ENCODE data around the gene PRSS58.

PRSS58 gene, protein sequence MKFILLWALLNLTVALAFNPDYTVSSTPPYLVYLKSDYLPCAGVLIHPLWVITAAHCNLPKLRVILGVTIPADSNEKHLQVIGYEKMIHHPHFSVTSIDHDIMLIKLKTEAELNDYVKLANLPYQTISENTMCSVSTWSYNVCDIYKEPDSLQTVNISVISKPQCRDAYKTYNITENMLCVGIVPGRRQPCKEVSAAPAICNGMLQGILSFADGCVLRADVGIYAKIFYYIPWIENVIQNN

DNA sequence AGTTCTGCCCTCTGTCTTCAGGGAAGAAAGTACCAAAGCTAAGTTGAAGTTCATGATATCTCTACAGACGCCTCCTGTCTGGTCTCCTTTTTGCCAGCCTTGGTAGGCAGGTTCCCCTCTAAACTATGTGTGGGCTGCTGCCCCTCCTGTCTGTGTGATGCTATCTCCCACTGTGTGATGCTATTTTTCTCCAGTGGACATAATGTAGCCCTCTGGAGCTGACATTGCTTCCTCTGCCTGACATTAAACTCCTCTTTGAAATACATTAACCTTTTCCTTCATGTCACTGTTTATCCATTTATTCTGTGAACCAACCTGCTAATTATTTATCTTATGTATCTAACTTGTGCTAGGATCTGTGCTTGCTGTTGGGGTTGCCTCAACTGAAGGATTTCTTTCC, at the start of gene PRSS58:
Gene PRSS58 (minus strand): TSS at position 101 of the 400 bp plus-strand sequence. CDS start 351 bp downstream, outside the sequence.
- DNase-seq: no peak

DNA sequence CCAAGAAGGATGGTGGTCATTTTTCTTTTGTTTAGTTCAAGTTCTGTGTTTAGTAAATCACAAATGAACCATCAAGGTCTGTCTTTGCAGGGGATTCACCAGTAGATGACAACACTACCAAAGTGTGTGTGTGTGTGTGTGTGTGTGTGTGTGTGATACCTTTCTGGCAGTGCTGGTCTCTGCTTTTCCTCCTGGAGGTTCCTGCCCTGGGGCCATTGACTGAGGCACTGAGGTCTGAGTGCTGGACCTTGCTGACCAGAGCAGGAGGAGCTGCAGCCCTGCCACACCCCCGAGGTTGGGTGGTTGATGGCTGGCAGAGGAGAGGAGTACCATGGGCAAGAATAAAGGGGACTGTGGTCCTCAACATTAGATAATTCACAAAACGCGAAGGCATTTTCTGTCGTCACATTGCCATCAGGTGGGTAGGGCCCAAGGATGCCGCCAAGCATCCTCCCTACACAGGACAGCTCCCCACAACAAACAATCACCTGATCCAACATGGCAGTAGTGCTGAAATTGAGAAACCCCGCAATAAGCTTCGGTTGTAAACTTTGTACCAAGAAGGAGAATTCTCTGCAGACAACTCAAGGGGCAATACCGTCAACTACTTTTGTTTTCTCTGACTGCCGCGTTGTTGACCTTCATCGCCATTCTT, 49.5 kb upstream of the PRSS58 start:
- no peak for DNase-seq

DNA sequence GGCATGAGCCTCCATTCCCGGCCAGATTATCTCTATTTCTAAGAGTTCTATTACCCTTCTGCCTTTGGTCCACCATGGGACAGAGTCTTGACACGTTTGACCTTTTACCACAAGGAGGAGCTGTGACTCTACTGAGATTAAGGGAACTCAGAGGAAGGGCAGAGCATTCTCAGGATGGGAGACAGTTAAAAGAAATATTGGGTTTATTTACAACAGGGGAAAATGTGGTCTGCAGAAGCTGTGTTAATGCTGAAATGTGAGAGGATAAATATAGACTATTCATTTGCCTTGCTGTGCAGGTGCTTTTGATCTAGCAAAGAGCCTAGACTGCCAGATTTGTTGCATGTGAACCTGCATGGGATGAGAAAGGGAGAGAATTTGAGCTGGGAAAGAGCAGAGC, 45.8 kb upstream of the PRSS58 start:
- peak; percentile 10 for DNase-seq

DNA sequence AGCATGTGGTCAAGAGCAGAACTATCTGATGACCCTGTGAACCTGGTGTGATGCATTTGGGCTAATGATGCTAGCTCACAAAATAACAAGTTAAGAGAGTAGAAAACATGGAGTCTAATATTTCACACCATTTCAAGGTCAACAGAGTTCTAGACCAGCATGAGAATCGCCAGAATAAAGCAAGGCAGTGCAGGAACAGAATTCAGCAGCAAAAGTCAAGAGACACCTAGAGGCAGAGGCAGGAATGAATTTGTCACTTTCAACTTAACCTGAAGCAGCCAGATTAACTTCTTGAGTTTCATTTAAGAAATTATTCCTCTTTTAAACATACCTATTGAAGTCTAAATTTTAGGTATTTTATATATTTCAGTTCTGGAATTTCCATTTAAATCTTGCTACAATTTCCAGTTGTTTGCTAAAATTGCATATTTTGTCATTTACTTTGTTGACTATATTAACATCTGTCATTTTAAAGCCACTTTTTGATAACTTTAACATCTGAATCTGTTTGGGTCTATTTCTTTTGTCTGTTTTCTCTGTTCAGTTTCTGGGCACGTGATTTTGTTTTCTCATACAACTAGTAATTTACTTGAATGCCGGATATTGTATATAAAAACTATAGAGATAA, 44.2 kb upstream of the PRSS58 start:
- peak; percentile 28 for DNase-seq

GRCh38 chr7:142301299-142301698, 43.4 kb upstream of the PRSS58 start:
- DNase-seq: no peak

- peak; percentile 3 for DNase-seq
These were observed 42.8 kb upstream of the PRSS58 start for GRCh38 chr7:142300689-142301088.

- DNase-seq: no peak
These were observed 41.5 kb upstream of the PRSS58 start for GRCh38 chr7:142299237-142299781.

- DNase-seq: no peak
These were observed 40.8 kb upstream of the PRSS58 start for GRCh38 chr7:142298627-142299026.

GRCh38 chr7:142298009-142298408, 40.2 kb upstream of the PRSS58 start:
- peak; percentile 16 for DNase-seq

- DNase-seq: no peak
These were observed 22.4 kb upstream of the PRSS58 start for GRCh38 chr7:142280263-142280662.

DNA sequence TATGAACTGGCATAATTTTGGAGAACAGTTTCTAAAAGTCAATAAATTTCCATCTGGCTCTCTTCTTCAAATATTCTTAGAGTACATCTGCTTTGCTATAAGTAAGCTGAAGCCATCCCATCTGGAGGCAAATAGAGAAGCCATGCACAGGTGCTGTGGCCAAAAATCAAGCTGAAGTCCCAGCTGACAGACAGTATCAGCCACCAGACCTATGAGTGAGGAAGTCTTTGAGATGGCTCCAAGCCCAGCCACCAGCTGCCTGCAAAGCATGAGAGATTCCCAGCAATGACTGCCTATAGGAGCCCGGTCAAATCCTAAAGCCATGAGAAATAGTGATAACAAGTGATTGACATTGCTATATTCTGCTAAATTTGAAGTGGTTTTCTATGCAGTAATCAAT, 21.7 kb upstream of the PRSS58 start:
- DNase-seq: no peak

DNA sequence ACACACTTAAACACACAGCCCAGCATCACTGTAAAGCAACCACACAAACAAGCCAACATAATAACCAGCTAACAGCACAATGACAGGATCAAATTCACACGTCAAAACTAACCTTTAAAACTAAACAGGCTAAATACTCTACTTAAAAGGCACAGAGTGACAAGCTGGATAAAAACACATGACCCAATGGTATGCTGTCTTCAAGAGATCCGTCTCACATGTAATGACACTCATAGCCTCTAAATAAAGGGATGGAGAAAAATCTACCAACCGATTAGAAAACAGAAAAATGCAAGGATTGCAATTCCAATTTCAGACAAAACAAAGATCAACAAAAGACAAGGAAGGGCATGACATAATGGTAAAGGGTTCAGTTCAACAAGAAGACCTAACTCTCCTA, 17.2 kb upstream of the PRSS58 start:
- no peak for DNase-seq

DNA sequence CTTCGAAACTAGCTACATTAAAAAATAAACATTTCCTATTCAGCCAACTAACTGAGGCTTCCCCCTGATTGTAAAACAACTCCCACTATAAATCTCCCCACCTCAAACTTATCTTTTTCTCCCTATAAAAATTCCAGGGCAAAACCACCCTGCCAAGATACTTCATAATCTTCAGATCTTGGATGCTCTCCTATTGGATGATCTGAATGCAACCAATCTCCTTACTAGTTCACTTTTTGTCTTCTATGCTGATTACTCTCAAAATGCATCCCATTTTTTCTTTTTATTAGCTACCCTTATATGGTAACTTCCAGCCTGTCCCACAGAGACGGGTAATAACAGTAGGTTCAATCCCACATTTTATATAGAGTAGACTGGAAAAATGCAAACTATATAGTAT, 15.0 kb upstream of the PRSS58 start:
- no peak for DNase-seq

GRCh38 chr7:142263598-142264380, 5.9 kb upstream of the PRSS58 start:
- DNase-seq: no peak

DNA sequence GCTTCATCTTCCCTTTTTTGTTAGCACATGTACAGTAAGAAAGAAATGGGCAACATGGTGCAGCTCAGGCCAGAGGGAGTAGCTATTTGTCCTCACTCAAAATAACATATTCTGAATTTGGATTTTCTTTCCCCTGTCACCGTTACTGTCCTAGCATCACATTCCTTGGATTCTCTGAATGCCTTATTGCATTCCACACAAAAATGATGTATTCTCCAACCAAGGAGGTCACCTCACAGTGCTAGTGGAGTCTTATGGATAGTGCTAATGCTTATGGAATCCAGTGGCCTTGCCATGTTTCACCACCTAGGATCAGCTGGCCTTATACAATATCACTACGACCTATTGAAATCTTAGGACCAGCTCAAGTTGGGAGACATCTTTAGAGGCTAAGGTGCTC, 7.2 kb downstream of the PRSS58 start:
- DNase-seq: no peak

DNA sequence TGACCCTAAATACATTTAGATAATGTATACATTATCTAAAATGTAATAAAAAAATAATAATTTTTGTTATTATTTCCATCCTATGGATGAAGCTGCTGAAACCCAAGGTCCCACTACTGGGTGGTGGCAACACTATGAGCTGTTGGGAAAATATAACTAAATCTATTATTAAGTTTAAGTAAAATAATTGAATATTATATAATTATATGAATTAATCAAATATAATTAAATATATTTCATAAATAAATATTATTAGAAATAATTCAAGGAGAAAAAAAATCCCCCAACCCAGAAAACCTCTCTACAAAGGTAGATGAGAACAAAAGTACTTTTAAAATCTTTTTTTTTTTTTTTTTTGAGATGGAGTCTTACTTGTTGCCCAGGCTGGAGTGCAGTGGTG, 7.9 kb downstream of the PRSS58 start:
- no peak for DNase-seq

DNA sequence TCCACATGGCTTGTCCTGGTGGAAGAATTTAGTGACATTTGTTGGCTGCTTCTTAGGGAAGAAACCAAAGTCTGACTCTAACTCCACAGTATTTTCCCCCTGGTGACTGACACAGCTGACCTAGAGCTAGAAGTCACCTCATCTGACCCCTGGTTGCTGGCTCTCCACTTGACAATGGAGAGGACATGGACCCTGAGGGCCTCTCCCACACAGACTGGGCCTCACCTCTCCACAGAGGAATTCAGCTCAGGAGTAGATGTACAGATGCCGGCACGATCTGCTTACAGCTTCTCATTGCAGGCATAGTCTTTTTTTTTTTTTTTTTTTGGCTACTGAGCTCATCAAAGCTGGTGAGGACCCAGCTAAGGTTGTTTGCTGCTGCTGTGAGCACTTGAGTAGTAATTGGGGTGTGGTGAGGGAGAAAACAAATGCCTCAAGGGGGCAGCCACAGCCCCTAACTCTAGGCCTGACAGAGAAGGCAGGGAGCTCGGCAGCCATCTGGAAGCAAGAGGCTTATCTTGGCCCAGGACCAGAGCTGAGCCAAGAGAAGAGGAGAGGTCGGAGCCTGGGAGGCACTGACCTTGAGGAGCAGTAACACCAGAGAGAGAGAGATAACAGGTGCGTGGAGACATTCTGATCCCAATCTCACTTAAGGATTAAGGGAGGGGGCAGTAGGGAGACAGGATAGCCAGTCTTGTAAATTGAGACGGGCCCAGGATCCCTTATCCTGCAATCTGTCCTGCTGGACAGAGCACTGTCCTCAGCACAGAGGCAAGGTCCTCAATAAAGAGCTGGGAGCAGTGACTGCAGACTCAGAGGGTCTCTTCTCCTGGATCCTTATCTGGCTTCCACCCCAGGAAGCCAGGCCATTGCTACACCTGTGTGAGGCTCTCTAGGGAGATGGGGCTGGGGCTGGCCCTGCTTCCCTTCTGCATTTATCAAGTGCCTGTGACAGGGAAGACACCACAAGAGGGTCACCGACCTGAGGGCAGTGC, 9.4 kb downstream of the PRSS58 start:
- DNase-seq: no peak

DNA sequence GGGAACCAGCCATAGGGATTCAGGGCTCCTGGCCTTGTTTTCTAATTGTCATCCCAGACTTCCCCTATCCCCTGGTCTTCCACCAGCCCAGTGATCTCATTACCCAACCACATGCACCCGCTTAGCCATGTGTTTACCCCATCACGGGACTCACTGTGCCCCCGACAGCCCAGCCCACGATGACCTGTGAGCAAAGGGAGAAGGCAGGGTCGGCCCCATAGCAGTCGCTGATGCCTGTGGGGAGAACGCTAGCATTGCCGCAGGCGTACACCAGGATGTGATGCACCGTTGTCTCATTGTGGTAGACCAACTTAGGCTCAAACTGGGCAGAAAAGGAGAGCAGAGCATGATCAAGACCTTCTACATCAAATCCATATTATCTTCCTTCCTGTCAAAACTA, 14.0 kb downstream of the PRSS58 start:
- DNase-seq: no peak

GRCh38 chr7:142240546-142240945, 17.3 kb downstream of the PRSS58 start:
- no peak for DNase-seq

DNA sequence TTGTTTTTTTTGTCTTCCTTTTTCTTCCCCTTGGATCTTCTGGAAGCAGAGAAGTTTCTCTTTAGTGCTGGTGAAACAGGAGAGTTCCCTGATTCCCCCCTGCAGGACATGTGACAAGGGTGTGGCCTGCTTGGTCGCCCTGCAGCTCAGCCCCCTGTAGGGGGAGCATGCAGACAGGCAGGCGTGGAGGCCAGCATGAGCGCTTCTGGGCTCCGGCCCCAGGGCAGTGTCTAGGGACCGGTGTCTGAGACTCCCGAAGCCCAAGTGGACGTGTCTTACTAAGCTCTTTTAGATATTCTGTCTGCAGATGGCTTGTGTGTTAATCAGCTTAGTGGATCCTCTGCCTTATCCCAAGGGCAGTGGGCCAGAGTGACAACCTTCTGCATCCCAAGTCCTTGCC, 26.1 kb downstream of the PRSS58 start:
- DNase-seq: peak; percentile 60

DNA sequence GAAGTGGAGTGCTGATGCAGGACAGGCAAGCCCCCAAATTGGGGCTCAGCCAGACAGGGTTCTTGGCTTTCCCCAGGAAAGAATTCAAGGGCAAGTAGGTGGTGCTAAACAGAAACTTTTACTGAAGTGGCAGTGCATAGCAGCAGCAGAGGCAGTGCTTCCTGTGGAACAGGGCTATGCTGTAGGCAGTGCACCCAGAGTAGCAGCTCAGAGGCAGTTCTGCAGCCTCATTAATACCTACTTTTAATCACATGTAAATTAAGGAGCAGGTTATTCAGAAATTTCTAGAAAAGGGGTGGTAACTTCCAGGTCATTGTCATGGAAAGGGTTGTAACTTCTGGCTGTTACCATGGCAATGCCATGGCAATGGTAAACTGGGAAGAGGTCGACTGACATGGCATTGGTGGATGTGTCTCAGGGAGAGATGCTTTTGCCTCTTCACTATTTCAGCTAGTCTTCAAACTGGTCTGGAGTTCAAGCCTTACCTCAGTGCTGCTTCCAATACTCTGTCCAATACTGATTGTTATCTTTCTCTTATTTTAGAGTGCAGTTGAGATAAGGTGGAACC, 29.2 kb downstream of the PRSS58 start:
- no peak for DNase-seq

Data from OCI-M1 (cell line).